ES-I3 (cell line): ENCODE measurements around the gene CDK15.
"Not testable (repeated sequence)": the region's sequence is repeated elsewhere in the genome, so short reads cannot be mapped to it uniquely, and the experiment has no call there.

Experiments used
- H3K36me3 ChIP-seq: 2 replicates; pipeline ENCODE4 v1.6.1; 2013; ENCODE audit warnings: mild to moderate bottlenecking, low read length, control low read depth, moderate library complexity; ENCODE audit not compliant: insufficient read depth
- H3K4me1 ChIP-seq: 2 replicates; pipeline ENCODE4 v1.6.1; 2013; ENCODE audit warnings: mild to moderate bottlenecking, control low read depth, low read length; ENCODE audit not compliant: insufficient read depth
- H3K9ac ChIP-seq: 2 replicates; pipeline ENCODE4 v1.6.1; 2013; ENCODE audit warnings: low read depth, mild to moderate bottlenecking, low read length, moderate library complexity
- H3K9me3 ChIP-seq: 2 replicates; pipeline ENCODE4 v1.6.1; 2013; ENCODE audit warnings: mild to moderate bottlenecking, low read length, moderate library complexity; ENCODE audit not compliant: control insufficient read depth, insufficient read depth

Gene CDK15

GRCh38 chr2:201806442-201807170 lies at the start of gene CDK15:
Gene CDK15 (plus strand): TSS chr2:201806537. CDS start chr2:201806665, 128 bp downstream.
- Histone ChIP-seq H3K9me3 (no peaks in the 10 kb centered on the region), H3K4me1 (peaks cover 13% of the 10 kb centered on the region), H3K36me3 (no peaks in the 10 kb centered on the region), H3K9ac (no peak within 1 kb of the TSS)

- Histone ChIP-seq H3K9me3 (no peaks in the 10 kb centered on the region), H3K36me3 (peaks cover 10% of the 10 kb centered on the region), H3K4me1 (no peaks in the 10 kb centered on the region), H3K9ac (no peak overlapping the region)
Observed at GRCh38 chr2:201758234-201758633, 48.1 kb upstream of the CDK15 start.

- Histone ChIP-seq H3K4me1 (no peaks in the 10 kb centered on the region), H3K36me3 (peaks cover 10% of the 10 kb centered on the region), H3K9ac (no peak overlapping the region)
Observed at GRCh38 chr2:201758873-201759272, 47.5 kb upstream of the CDK15 start.

DNA sequence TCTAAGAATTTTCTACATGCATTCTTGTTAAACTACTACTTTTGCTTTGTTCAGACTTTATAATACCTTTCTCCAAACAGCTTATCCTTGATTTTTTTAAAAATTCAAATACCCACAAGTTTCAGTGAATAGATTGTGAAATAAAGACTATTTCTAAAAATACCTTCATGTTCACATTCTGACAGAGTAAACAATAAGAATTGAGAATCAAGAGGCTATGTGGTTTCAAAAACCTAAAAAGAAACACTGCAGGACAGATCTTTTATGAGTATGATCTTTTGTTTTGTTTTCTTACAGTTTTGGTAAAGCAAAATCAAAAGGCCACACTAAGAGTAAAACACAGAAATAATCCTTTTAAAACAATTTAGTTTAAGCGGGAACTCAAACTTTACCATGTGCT lies 46.8 kb upstream of the CDK15 start:
- H3K9me3 ChIP-seq: no peaks in the 10 kb centered on the region
- H3K4me1 ChIP-seq: no peaks in the 10 kb centered on the region
- H3K36me3 ChIP-seq: peaks cover 8% of the 10 kb centered on the region
- no peak overlapping the region for H3K9ac ChIP-seq

More at GRCh38 chr2:201758873-201759272, 47.5 kb upstream of the CDK15 start:
- H3K9me3 ChIP-seq: no peaks in the 10 kb centered on the region

DNA sequence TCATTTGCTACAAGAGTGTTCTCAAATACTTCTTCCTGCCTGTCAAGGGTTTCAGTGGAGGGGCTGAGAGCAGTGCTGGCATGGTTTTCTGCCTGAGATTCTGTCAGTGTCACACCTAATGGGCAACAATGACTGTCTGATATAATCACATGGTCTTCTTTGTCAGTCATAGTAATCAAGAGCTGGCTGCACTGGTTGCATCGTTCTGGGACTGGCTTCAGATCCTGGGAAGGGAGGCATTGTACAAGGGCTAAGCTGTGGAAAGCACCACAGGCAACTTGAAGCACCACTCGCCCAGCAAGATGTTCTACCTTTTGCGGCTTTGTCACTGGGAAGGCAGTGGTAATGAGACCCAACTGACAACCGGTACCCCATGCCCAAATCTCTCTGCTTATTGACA lies 45.2 kb upstream of the CDK15 start:
- Histone ChIP-seq H3K36me3 (peaks cover 6% of the 10 kb centered on the region), H3K9ac (no peak overlapping the region)

GRCh38 chr2:201764469-201764868 lies 41.9 kb upstream of the CDK15 start:
- H3K4me1 ChIP-seq, H3K36me3 ChIP-seq, H3K9ac ChIP-seq, H3K9me3 ChIP-seq: not testable (repeated sequence)

More for the DNA sequence above, 45.2 kb upstream of the CDK15 start:
- Histone ChIP-seq H3K4me1 (no peaks in the 10 kb centered on the region), H3K9me3 (no peaks in the 10 kb centered on the region)

GRCh38 chr2:201765799-201766198 lies 40.5 kb upstream of the CDK15 start:
- no peaks in the 10 kb centered on the region for H3K4me1 ChIP-seq
- H3K9ac ChIP-seq: no peak overlapping the region
- H3K36me3 ChIP-seq: peaks cover 4% of the 10 kb centered on the region
- no peaks in the 10 kb centered on the region for H3K9me3 ChIP-seq

GRCh38 chr2:201768918-201769317 lies 37.4 kb upstream of the CDK15 start:
- H3K4me1 ChIP-seq: peaks cover 3% of the 10 kb centered on the region
- H3K9ac ChIP-seq: no peak overlapping the region
- H3K36me3 ChIP-seq: no peaks in the 10 kb centered on the region; the same call in 1 of the 2 replicates
- no peaks in the 10 kb centered on the region for H3K9me3 ChIP-seq

DNA sequence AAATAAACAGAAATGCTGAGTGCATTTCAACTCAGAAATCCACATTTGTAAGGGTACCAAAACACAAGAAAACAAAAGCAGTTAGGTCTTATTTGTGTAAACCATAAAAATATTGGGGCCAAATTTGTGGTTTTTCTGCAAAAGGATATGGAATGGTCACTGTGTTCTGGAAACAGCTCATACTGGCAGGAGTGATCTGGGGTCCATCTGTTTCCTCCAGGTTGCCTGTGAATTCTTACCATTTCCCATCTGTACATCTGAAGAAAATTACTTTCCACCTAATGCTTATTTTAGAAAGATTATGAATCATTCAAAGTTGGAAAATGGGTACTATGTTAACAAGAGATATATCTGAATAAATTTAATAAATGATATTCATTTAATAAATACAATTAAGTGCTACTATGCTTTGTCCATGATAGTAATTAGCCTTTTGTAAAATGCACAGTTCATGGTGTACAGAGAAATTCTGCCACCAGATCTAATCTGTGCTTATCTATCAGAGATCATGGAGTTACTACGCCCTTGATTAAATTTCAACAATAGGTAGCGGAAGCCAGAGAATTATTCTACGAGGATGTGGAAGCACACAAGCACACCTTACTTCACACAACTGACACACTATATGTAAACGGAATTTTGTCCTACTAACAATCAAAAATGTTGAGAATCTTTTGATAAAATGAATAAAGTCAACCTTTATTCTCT lies 36.5 kb upstream of the CDK15 start:
- Histone ChIP-seq H3K4me1 (peaks cover 12% of the 10 kb centered on the region), H3K36me3 (no peaks in the 10 kb centered on the region; the same call in 1 of the 2 replicates), H3K9ac (no peak overlapping the region), H3K9me3 (no peaks in the 10 kb centered on the region)

DNA sequence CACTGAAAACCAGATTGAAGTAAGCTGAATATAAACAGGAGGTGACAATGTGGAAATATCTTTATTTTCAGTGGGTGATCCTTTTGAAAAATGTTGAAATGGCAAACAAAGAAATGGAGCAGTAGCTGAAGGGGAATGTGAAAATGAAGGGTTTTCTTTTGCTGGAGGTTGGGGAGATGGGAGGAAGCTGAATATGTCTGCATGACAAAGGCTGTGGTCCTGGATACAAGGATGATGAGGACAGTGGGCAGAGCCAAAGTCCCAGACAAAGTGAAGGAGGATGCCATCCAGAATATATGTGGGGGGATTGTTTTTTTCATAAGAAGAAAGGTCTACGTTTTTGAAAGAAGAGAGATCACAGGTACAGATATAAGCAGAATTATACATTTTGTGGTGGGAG lies 32.3 kb upstream of the CDK15 start:
- H3K4me1 ChIP-seq: peaks cover 33% of the 10 kb centered on the region
- H3K9me3 ChIP-seq: no peaks in the 10 kb centered on the region
- H3K36me3 ChIP-seq: no peaks in the 10 kb centered on the region
- H3K9ac ChIP-seq: no peak overlapping the region

- Histone ChIP-seq H3K9me3 (no peaks in the 10 kb centered on the region), H3K4me1 (peaks cover 34% of the 10 kb centered on the region), H3K36me3 (no peaks in the 10 kb centered on the region), H3K9ac (no peak overlapping the region)
Observed at GRCh38 chr2:201774546-201774945, 31.8 kb upstream of the CDK15 start.

DNA sequence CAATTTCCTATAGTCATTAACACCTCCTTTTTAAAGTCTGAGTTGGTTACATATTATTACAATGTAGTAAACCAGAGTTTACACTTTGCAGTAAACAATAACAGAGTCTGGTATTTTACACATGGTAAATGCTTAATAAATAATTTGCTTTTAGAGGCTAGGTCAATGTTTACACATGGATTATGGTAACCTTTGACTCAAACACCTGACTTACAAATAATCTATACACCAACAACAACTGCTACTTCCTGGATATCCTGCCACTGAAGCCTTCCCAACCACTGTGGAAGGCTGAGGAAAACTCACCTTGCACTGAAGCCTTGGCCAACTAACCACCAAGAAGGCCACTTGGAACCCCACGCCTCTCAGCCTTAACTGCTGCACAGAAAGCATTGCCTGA lies 31.0 kb upstream of the CDK15 start:
- Histone ChIP-seq H3K36me3 (no peaks in the 10 kb centered on the region), H3K9ac (no peak overlapping the region), H3K4me1 (peaks cover 34% of the 10 kb centered on the region), H3K9me3 (no peaks in the 10 kb centered on the region)

- Histone ChIP-seq H3K36me3 (no peaks in the 10 kb centered on the region), H3K9ac (no peak overlapping the region), H3K9me3 (no peaks in the 10 kb centered on the region), H3K4me1 (peaks cover 34% of the 10 kb centered on the region)
Observed at GRCh38 chr2:201777043-201777442, 29.3 kb upstream of the CDK15 start.

GRCh38 chr2:201777869-201778268 lies 28.5 kb upstream of the CDK15 start:
- Histone ChIP-seq H3K36me3 (no peaks in the 10 kb centered on the region), H3K9ac (no peak overlapping the region), H3K9me3 (no peaks in the 10 kb centered on the region), H3K4me1 (peaks cover 34% of the 10 kb centered on the region)
